ENCODE data around the gene RXFP1. TPM values are rescaled to one million over a fixed set of nuclear protein-coding genes. Genes with fewer than 3 reads are reported as not detected.
A peak's percentile ranks its signal among the peaks of the same experiment; 100 is the strongest.

Gene RXFP1
- polyA plus RNA-seq, 1 donor (not counting 4 experiments of a cell fraction or from before 2014, with no cell fraction given), result not detected

DNA sequence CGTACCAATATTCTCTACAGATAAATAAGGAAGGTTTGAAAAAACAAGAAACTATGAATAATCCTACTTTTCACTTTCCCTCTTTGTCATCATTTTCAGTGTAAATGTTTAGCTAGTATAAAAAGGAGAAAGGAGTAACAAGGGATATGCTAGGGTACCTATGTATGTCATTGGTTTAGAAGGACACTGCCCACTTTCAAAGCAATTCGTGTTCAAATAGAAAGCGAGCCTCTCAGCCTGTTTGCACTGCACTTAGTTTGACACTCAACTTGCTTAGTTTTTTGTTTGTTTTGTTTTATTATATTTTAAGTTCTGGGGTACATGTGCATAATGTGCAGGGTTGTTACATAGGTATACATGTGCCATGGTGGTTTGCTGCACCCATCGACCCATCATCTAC, 21.6 kb upstream of the RXFP1 start:
- no peaks in the 10 kb centered on the region for H3K27me3 ChIP-seq (ENCODE audit: control insufficient read depth, extremely low read depth, insufficient read depth, low read length)
- DNase-seq (ENCODE audit: low read depth, low spot score), result no peak

GRCh38 chr4:158513256-158513655, 8.4 kb upstream of the RXFP1 start:
- FAIRE-seq (no peak), DNase-seq (ENCODE audit: low read depth, low spot score) (no peak)
- H3K27ac ChIP-seq (ENCODE audit: control insufficient read depth, insufficient read depth, low read length), result no peak overlapping the region
- peaks cover 2% of the 10 kb centered on the region for H3K4me1 ChIP-seq (ENCODE audit: control insufficient read depth, extremely low read depth, insufficient read depth, low read length)
- H2AFZ ChIP-seq (ENCODE audit: control insufficient read depth, low read length), result peak overlapping the region; percentile 66
- no peak overlapping the region for H3K9ac ChIP-seq (ENCODE audit: control insufficient read depth, extremely low read depth, insufficient read depth, low read length)
- no peaks in the 10 kb centered on the region for H3K36me3 ChIP-seq (ENCODE audit: control insufficient read depth in 2 of 2, extremely low read depth in 1 of 2, insufficient read depth in 2 of 2, low read length in 2 of 2)
- H3K27me3 ChIP-seq (ENCODE audit: control insufficient read depth, extremely low read depth, insufficient read depth, low read length), result no peaks in the 10 kb centered on the region
- no peaks in the 10 kb centered on the region for H4K20me1 ChIP-seq (ENCODE audit: control insufficient read depth, extremely low read depth, insufficient read depth, low read length)
- dilution Hi-C loops (cut with MboI; ENCODE audit: extremely low pct_ligation_motif_present, low sequenced_read_pairs), result no loop called here
- no peak overlapping the region for H3K4me3 ChIP-seq (ENCODE audit: control insufficient read depth in 2 of 3, extremely low read depth in 1 of 3, insufficient read depth in 2 of 3, low read depth in 1 of 3, low read length in 3 of 3)
- TF ChIP-seq CTCF (optimal IDR thresholded peaks at IDR 0.05 in 1 of 3, IDR thresholded peaks at IDR 0.05 in 1 of 3, conservative IDR thresholded peaks at IDR 0.05 in 1 of 3; ENCODE audit: extremely low read depth in 1 of 3, insufficient read depth in 2 of 3, low read length in 3 of 3) (no peak), EZH2 (IDR thresholded peaks at IDR 0.05; ENCODE audit: low read length) (no peak)
- H3K79me2 ChIP-seq (ENCODE audit: control insufficient read depth, insufficient read depth, low read length), result no peaks in the 10 kb centered on the region
- no peaks in the 10 kb centered on the region for H3K9me3 ChIP-seq (ENCODE audit: control insufficient read depth, low read depth, low read length)
- H3K4me2 ChIP-seq (ENCODE audit: control insufficient read depth, extremely low read depth, insufficient read depth, low read depth, low read length), result no peak overlapping the region
- no peaks in the 10 kb centered on the region for H3K9me1 ChIP-seq (ENCODE audit: control insufficient read depth, extremely low read depth, insufficient read depth, low read length)

More for the DNA sequence above, 21.6 kb upstream of the RXFP1 start:
- H3K79me2 ChIP-seq (ENCODE audit: control insufficient read depth, insufficient read depth, low read length), result no peaks in the 10 kb centered on the region
- FAIRE-seq, result no peak
- no peaks in the 10 kb centered on the region for H3K4me1 ChIP-seq (ENCODE audit: control insufficient read depth, extremely low read depth, insufficient read depth, low read length)
- H3K9me3 ChIP-seq (ENCODE audit: control insufficient read depth, low read depth, low read length), result no peaks in the 10 kb centered on the region
- no peak overlapping the region for H3K4me3 ChIP-seq (ENCODE audit: control insufficient read depth in 2 of 3, extremely low read depth in 1 of 3, insufficient read depth in 2 of 3, low read depth in 1 of 3, low read length in 3 of 3)
- dilution Hi-C loops (cut with MboI; ENCODE audit: extremely low pct_ligation_motif_present, low sequenced_read_pairs), result no loop called here
- no peaks in the 10 kb centered on the region for H3K9me1 ChIP-seq (ENCODE audit: control insufficient read depth, extremely low read depth, insufficient read depth, low read length)
- no peak overlapping the region for H3K9ac ChIP-seq (ENCODE audit: control insufficient read depth, extremely low read depth, insufficient read depth, low read length)
- H4K20me1 ChIP-seq (ENCODE audit: control insufficient read depth, extremely low read depth, insufficient read depth, low read length), result no peaks in the 10 kb centered on the region
- H2AFZ ChIP-seq (ENCODE audit: control insufficient read depth, low read length), result no peak overlapping the region
- H3K4me2 ChIP-seq (ENCODE audit: control insufficient read depth, extremely low read depth, insufficient read depth, low read depth, low read length), result no peak overlapping the region
- H3K27ac ChIP-seq (ENCODE audit: control insufficient read depth, insufficient read depth, low read length), result no peak overlapping the region
- no peak for TF ChIP-seq CTCF (optimal IDR thresholded peaks at IDR 0.05 in 1 of 3, IDR thresholded peaks at IDR 0.05 in 1 of 3, conservative IDR thresholded peaks at IDR 0.05 in 1 of 3; ENCODE audit: extremely low read depth in 1 of 3, insufficient read depth in 2 of 3, low read length in 3 of 3)
- no peak for TF ChIP-seq EZH2 (IDR thresholded peaks at IDR 0.05; ENCODE audit: low read length)
- H3K36me3 ChIP-seq (ENCODE audit: control insufficient read depth in 2 of 2, extremely low read depth in 1 of 2, insufficient read depth in 2 of 2, low read length in 2 of 2), result no peaks in the 10 kb centered on the region

Measured in keratinocyte (primary cell).